ENCODE measurements around the gene REG3A.

REG3A gene

GRCh38 chr2:79179036-79179435 is 19.5 kb upstream of the REG3A start:
- Histone ChIP-seq H3K36me3 (ENCODE audit: insufficient read depth, low read length) (no peaks in the 10 kb centered on the region), H3K9me2 (replicated peaks; ENCODE audit: low read depth, low read length) (no peaks in the 10 kb centered on the region), H4K20me1 (ENCODE audit: insufficient read depth, low read length, poor library complexity, severe bottlenecking) (no peaks in the 10 kb centered on the region), H3K79me2 (ENCODE audit: insufficient read depth, low read length) (no peaks in the 10 kb centered on the region), H3K4me3 (ENCODE audit: low read length, poor library complexity, severe bottlenecking) (no peak overlapping the region), H3F3A (ENCODE audit: low read depth) (no peaks in the 10 kb centered on the region), H3K9me3 (ENCODE audit: insufficient read depth, low read depth, low read length) (peaks cover 3% of the 10 kb centered on the region; the same call in 1 of the 2 replicates), H3K4me1 (ENCODE audit: insufficient read depth, low read length, poor library complexity, severe bottlenecking) (no peaks in the 10 kb centered on the region), H3K27me3 (ENCODE audit: insufficient read depth, low read length, poor library complexity, severe bottlenecking) (no peaks in the 10 kb centered on the region), H3K4me2 (ENCODE audit: low read depth, low read length, poor library complexity, severe bottlenecking) (no peak overlapping the region), H2AFZ (ENCODE audit: low read length) (no peak overlapping the region), H3K9ac (ENCODE audit: low read depth, low read length, poor library complexity, severe bottlenecking) (no peak overlapping the region)
- no peak for TF ChIP-seq CTCF (conservative IDR thresholded peaks at IDR 0.05; ENCODE audit: low read length)
- no peak for TF ChIP-seq EZH2phosphoT487 (IDR thresholded peaks at IDR 0.05; ENCODE audit: borderline replicate concordance)

GRCh38 chr2:79178076-79178674 is 18.6 kb upstream of the REG3A start:
- no peaks in the 10 kb centered on the region for H3K27me3 ChIP-seq (ENCODE audit: insufficient read depth, low read length, poor library complexity, severe bottlenecking)
- H3K79me2 ChIP-seq (ENCODE audit: insufficient read depth, low read length): no peaks in the 10 kb centered on the region
- no peak for TF ChIP-seq CTCF (conservative IDR thresholded peaks at IDR 0.05; ENCODE audit: low read length)
- TF ChIP-seq EZH2phosphoT487 (IDR thresholded peaks at IDR 0.05; ENCODE audit: borderline replicate concordance): no peak
- H3F3A ChIP-seq (ENCODE audit: low read depth): no peaks in the 10 kb centered on the region
- H2AFZ ChIP-seq (ENCODE audit: low read length): no peak overlapping the region
- no peaks in the 10 kb centered on the region for H3K9me2 ChIP-seq (replicated peaks; ENCODE audit: low read depth, low read length)
- H3K4me1 ChIP-seq (ENCODE audit: insufficient read depth, low read length, poor library complexity, severe bottlenecking): no peaks in the 10 kb centered on the region
- no peaks in the 10 kb centered on the region for H3K36me3 ChIP-seq (ENCODE audit: insufficient read depth, low read length)
- no peak overlapping the region for H3K4me3 ChIP-seq (ENCODE audit: low read length, poor library complexity, severe bottlenecking)
- no peaks in the 10 kb centered on the region for H4K20me1 ChIP-seq (ENCODE audit: insufficient read depth, low read length, poor library complexity, severe bottlenecking)
- no peak overlapping the region for H3K4me2 ChIP-seq (ENCODE audit: low read depth, low read length, poor library complexity, severe bottlenecking)
- no peaks in the 10 kb centered on the region; the same call in 1 of the 2 replicates for H3K9me3 ChIP-seq (ENCODE audit: insufficient read depth, low read depth, low read length)
- no peak overlapping the region for H3K9ac ChIP-seq (ENCODE audit: low read depth, low read length, poor library complexity, severe bottlenecking)

GRCh38 chr2:79171348-79171958 is 11.9 kb upstream of the REG3A start:
- no peak overlapping the region for H3K4me3 ChIP-seq (ENCODE audit: low read length, poor library complexity, severe bottlenecking)
- H3K9me3 ChIP-seq (ENCODE audit: insufficient read depth, low read depth, low read length): no peaks in the 10 kb centered on the region
- H3K9me2 ChIP-seq (replicated peaks; ENCODE audit: low read depth, low read length): no peaks in the 10 kb centered on the region
- no peaks in the 10 kb centered on the region for H3K79me2 ChIP-seq (ENCODE audit: insufficient read depth, low read length)
- H3F3A ChIP-seq (ENCODE audit: low read depth): no peaks in the 10 kb centered on the region
- no peak for TF ChIP-seq EZH2phosphoT487 (IDR thresholded peaks at IDR 0.05; ENCODE audit: borderline replicate concordance)
- TF ChIP-seq CTCF (conservative IDR thresholded peaks at IDR 0.05; ENCODE audit: low read length): no peak
- H2AFZ ChIP-seq (ENCODE audit: low read length): no peak overlapping the region
- H4K20me1 ChIP-seq (ENCODE audit: insufficient read depth, low read length, poor library complexity, severe bottlenecking): no peaks in the 10 kb centered on the region
- H3K4me1 ChIP-seq (ENCODE audit: insufficient read depth, low read length, poor library complexity, severe bottlenecking): no peaks in the 10 kb centered on the region
- no peaks in the 10 kb centered on the region for H3K27me3 ChIP-seq (ENCODE audit: insufficient read depth, low read length, poor library complexity, severe bottlenecking)
- no peaks in the 10 kb centered on the region for H3K36me3 ChIP-seq (ENCODE audit: insufficient read depth, low read length)
- no peak overlapping the region for H3K9ac ChIP-seq (ENCODE audit: low read depth, low read length, poor library complexity, severe bottlenecking)
- no peak overlapping the region for H3K4me2 ChIP-seq (ENCODE audit: low read depth, low read length, poor library complexity, severe bottlenecking)
